Hepatocyte (in vitro differentiated cells): ENCODE results near the gene CASR.

ENCODE experiments used
- CTCF ChIP-seq: fragments of 200-600 bp; sonication (generic); IDR thresholded peaks from 2 replicates; pipeline ENCODE4 v1.5.1; 2016; ENCODE audit warnings: antibody characterized with exemption, mild to moderate bottlenecking; ENCODE audit not compliant: poor library complexity
- EZH2 ChIP-seq: fragments of 200-600 bp; sonication (generic); IDR thresholded peaks from 2 replicates; pipeline ENCODE4 v1.6.1; 2016; ENCODE audit warnings: antibody characterized with exemption, mild to moderate bottlenecking, borderline replicate concordance

- no peak for TF ChIP-seq CTCF
- TF ChIP-seq EZH2, result no peak
These were observed 110.9 kb downstream of the CASR start for GRCh38 chr3:122294359-122294758.
